SKM-1 (cell line): ENCODE data around the gene ZIC4.

Experiments used
- DNase-seq: peaks from one replicate; lab custom pipeline; 2025; ENCODE audit not compliant: unreplicated experiment; lab: John Stamatoyannopoulos, UW

ZIC4 gene

DNA sequence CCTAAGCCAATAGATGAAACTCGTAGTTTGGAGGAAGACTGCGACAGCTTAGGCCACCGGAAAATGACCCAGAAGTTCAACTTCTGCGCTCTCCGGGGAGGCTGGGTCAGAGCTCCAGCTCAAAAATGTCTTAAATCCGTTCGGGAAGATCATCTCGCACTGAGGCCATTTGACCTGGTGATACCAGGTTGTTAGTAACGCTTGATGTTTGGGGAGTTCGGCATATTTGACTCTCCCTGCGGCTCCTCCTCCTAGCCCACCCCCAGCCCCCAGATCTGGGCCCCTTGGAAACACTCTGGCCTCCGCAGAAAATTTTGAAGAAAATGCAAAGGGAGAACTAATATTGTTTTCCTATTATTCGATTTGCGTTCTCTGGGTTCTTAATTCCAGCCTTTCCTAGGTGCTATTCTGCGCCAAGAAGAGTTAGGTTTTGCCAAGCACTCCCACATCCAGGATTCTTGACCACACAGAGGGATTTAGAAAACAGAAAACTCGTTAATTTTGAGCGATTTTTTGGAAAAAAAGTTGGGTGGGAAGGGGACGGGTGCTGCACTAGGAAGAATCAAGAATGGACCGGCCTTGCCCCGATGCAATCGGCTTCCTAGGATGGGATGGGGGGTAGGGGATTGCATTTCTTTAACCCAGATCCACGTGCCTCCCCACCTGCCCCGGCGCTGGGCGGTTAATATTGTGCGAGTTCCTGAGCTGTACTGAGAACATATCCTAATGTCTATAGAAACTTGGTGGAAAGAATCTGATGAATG is 50.0 kb downstream of the ZIC4 start:
- DNase-seq, result no peak

DNA sequence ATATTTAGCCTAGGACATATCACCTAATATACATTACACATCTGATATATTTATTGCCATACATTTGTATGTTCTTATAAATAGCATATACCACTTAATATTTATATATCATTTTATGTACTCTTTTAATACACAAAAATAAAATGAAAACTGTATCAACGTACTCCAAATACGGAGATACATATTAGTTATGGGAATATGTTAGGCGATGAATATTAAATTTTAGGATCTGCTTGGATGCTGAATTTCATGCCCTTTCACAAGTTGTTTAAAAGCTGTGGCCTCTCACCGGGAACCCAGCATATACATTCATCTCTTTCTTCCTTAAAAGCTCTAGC is 50.6 kb downstream of the ZIC4 start:
- DNase-seq, result no peak

DNA sequence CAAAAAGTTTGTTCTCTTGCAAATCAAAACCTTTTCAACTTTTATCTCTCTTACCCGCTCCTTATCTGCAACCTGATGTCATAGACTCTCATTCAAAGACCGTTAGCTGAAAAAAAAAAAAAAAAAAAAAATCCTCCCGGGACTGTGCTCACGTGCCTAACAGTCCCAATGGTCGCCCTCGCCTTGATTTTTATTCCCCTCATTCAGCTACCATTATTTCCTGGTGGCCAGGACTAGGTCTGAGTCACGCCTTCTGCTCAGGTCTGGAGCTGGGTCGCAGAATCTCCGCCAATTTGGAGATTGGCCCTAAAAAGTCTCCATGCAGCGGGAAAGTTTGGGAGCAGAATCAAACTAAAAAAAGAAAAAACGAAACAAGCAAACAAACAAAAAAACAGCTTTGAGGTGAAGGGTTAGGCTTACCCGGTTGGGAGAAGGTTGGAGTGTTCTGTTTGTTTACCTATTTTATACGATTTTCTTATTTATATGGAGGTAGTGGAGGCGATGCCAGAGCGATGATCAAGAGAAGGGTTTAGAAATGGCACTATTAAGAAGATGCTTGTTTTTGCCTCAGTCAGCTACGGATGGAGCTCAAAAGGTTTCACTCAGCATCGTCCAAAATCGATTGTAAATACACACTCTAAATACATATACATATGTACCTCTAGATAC is 51.1 kb downstream of the ZIC4 start:
- DNase-seq, result no peak

GRCh38 chr3:147354623-147355022 is 51.7 kb downstream of the ZIC4 start:
- DNase-seq, result no peak

- no peak for DNase-seq
Measured at GRCh38 chr3:147351301-147351700, 55.0 kb downstream of the ZIC4 start.

GRCh38 chr3:147348976-147349375 is 57.4 kb downstream of the ZIC4 start:
- no peak for DNase-seq

DNA sequence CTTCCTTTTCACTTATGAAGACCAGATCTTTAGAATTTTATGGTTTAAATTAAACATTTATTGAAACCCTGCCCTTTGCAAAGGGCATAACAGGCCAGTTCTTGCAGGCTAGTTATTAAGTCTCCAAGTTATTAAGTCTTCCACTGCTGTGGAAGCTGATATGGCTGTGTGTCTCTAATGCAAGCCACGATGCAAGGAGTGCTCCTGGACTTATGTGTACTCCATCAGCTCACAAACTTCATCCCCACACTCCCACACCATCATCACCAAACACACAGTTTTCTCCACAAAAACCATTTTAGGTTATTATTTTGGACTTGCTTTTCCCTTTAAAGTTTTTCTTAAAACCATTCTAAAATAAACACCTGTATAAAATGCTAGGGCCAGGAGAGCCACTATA is 62.4 kb downstream of the ZIC4 start:
- no peak for DNase-seq

DNA sequence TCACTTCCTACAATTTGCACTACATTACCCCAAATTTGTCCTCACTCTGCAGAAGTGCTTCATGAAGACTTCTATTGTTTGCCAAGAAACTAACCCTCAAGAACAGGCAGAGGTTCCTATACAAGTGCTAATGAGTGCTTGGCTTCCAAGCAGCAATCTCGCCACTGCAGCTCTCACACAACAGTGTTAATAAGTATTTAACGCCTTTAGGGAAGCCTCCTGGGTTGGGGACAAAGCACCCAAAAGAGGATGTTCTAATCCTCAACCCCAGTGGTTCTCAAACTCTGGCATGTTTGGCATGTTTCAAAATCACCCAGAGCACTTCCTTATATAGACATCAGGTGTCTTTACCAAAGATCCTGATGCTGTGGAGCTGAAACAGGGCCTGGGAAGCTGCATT is 64.6 kb downstream of the ZIC4 start:
- no peak for DNase-seq

- no peak for DNase-seq
Measured at GRCh38 chr3:147336543-147337278, 69.6 kb downstream of the ZIC4 start.
